Vagina (tissue), 2 donors: ENCODE measurements around the gene OTOS. TPM values are rescaled to one million over a fixed set of nuclear protein-coding genes. Genes with fewer than 3 reads are reported as not detected.

Source experiments
- DNase-seq, 2 donors: peaks; one replicate each; pipeline ENCODE4 v3.0.0-alpha.2; 2017; ENCODE audit errors: extremely low spot score in 2 of 2
- H3K27ac ChIP-seq: fragments of 200-600 bp; sonication (generic); one replicate; pipeline ENCODE4 v1.5.1; 2019
- H3K27me3 ChIP-seq: fragments of 200-600 bp; sonication (generic); one replicate; pipeline ENCODE4 v1.5.1; 2019
- H3K36me3 ChIP-seq, 2 donors: fragments of 200-600 bp; sonication (generic); one replicate each; pipeline ENCODE4 v1.5.1; 2017 to 2019
- H3K4me1 ChIP-seq: fragments of 200-600 bp; sonication (generic); one replicate; pipeline ENCODE4 v1.5.1; 2019
- H3K4me3 ChIP-seq, 2 donors: fragments of 200-600 bp; sonication (generic); 1 replicate in 1 of 2; 2 replicates in 1 of 2; pipeline ENCODE4 v1.5.1; 2016 to 2019
- H3K9me3 ChIP-seq: fragments of 200-600 bp; sonication (generic); one replicate; pipeline ENCODE4 v1.5.1; 2019
- POLR2A ChIP-seq, 2 donors: fragments of 450-650 bp; IDR thresholded peaks; one replicate each; pipeline ENCODE4 v1.6.1; 2017; ENCODE audit warnings: antibody characterized with exemption in 2 of 2, mild to moderate bottlenecking in 2 of 2, moderate library complexity in 2 of 2
- POLR2AphosphoS5 ChIP-seq, 2 donors: sonication (generic); formaldehyde crosslinking; IDR thresholded peaks; one replicate each; pipeline ENCODE4 v1.9.0; 2017; ENCODE audit warnings: antibody characterized with exemption in 2 of 2, mild to moderate bottlenecking in 2 of 2, low read depth in 1 of 2; ENCODE audit not compliant: insufficient read depth in 1 of 2
- intact Hi-C: fragments of 100-400 bp; cut with DNase I; formaldehyde crosslinking; loops from one replicate; pipeline ENCODE4 v1.15.1; 2023
- total RNA-seq: library from RNA; depleted of rRNA; stranded (reverse); fragments of >200 nt; gene quantifications from one replicate; pipeline ENCODE4 v1.2.3, GENCODE V29; 2016
- TF ChIP-seq, protein P1 (sequence below), 3 experiments: fragments of 450-650 bp in 2 of 3; fragments of 200-600 bp in 1 of 3; sonication (generic) in 1 of 3; IDR thresholded peaks; one replicate each; pipeline ENCODE4 v1.5.1; 2017 to 2019; ENCODE audit warnings: antibody characterized with exemption in 3 of 3, mild to moderate bottlenecking in 2 of 3, moderate library complexity in 2 of 3

The OTOS gene
- not detected for total RNA-seq

DNA sequence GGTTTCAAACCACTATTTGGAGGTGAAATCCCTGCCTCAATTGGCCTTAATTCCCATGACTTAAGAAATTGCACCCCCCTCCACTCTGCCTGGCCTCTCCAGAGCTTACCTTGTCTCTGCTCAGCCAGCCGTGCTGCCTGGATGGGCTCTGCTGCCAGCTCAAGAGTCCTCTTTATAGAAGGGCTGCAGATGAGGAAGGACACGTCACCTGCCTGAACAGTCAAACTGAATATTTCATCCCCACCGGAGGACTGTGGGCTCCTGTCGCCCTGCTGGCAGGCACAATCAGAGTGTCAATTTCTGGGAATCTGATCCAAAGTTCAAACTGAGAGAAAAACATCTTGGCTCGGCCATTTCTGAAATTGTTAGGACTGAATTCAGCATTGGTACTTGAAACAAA, at the start of gene OTOS:
Gene OTOS (minus strand): TSS at position 148 of the 400 bp plus-strand sequence. CDS start 332 bp downstream, outside the sequence.
- no peaks in the 10 kb centered on the region for H3K9me3 ChIP-seq

DNA sequence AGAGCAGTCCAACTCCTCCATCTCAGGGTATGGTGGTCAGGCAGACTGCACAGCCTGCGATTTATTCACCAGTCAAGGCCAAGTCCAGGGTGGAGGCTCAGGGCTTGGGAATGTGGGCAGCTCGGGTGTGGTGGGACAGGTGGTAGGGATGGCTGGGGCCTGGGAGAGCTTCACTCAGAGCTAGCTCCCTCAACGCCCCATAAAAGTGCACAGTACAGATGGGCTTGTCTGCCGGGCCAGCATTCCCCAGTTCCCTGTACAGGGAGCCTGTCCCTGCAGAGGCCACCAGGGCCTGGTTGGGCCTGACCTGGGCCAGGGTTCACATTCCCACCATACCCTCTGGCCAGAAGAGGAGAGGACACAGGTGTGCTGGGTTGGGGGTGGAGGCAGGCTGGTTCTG, 49.2 kb upstream of the OTOS start:
- H3K36me3 ChIP-seq, result no peaks in the 10 kb centered on the region
- H3K4me1 ChIP-seq, result no peaks in the 10 kb centered on the region
- intact Hi-C loops, result no loop called here
- H3K27ac ChIP-seq, result no peak overlapping the region
- TF ChIP-seq POLR2AphosphoS5 (IDR thresholded peaks at IDR 0.05; ENCODE audit: insufficient read depth in 1 of 2, low read depth in 1 of 2), result no peak
- TF ChIP-seq POLR2A (IDR thresholded peaks at IDR 0.05), result no peak
- TF ChIP-seq, protein P1, sequence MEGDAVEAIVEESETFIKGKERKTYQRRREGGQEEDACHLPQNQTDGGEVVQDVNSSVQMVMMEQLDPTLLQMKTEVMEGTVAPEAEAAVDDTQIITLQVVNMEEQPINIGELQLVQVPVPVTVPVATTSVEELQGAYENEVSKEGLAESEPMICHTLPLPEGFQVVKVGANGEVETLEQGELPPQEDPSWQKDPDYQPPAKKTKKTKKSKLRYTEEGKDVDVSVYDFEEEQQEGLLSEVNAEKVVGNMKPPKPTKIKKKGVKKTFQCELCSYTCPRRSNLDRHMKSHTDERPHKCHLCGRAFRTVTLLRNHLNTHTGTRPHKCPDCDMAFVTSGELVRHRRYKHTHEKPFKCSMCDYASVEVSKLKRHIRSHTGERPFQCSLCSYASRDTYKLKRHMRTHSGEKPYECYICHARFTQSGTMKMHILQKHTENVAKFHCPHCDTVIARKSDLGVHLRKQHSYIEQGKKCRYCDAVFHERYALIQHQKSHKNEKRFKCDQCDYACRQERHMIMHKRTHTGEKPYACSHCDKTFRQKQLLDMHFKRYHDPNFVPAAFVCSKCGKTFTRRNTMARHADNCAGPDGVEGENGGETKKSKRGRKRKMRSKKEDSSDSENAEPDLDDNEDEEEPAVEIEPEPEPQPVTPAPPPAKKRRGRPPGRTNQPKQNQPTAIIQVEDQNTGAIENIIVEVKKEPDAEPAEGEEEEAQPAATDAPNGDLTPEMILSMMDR (IDR thresholded peaks at IDR 0.05), result no peak
- no peaks in the 10 kb centered on the region for H3K9me3 ChIP-seq
- no peak for DNase-seq
- no peak overlapping the region for H3K4me3 ChIP-seq
- no peaks in the 10 kb centered on the region for H3K27me3 ChIP-seq

More for the DNA sequence above, at the start of gene OTOS:
- H3K4me1 ChIP-seq, result peaks cover 2% of the 10 kb centered on the region
- H3K27me3 ChIP-seq, result no peaks in the 10 kb centered on the region
- TF ChIP-seq, protein P1 (IDR thresholded peaks at IDR 0.05), result no peak
- TF ChIP-seq POLR2AphosphoS5 (IDR thresholded peaks at IDR 0.05; ENCODE audit: insufficient read depth in 1 of 2, low read depth in 1 of 2) (no peak), POLR2A (IDR thresholded peaks at IDR 0.05) (no peak)
- intact Hi-C loops, result loop anchor here (5.0 kb wide), 1 partner anchor 277 kb away; no protein-coding TSS in a partner anchor
- no peak for DNase-seq
- H3K27ac ChIP-seq, result no peak within 1 kb of the TSS
- no peak within 1 kb of the TSS for H3K4me3 ChIP-seq
- no peaks in the 10 kb centered on the region for H3K36me3 ChIP-seq

DNA sequence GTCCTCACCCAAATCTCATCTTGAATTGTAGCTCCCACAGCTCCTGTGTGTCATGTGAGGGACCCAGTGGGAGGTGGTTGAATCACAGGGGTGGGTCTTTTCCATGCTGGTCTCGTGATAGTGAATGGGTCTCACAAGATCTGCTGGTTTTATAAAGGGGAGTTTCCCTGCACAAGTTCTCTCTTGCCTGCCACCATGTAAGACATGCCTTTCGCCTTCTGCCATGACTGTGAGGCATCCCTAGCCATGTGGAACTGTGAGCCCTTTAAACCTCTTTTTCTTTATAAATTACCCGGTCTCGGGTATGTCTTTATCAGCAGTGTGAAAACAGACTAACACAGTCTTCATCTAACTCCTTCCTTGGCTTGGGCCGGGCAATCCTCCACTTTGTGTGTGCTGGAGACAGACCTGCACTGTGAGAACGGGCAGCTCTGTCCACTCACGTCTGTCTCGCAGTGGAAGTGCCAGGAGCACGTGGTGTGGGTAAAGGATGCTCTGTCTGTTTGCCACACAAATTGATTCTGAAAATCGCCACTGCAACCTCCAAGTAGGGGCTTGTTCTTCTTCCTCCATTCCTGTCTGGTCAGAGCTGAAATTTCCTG, 47.6 kb upstream of the OTOS start:
- no peak overlapping the region for H3K27ac ChIP-seq
- no peak for DNase-seq
- no peaks in the 10 kb centered on the region for H3K27me3 ChIP-seq
- H3K36me3 ChIP-seq, result no peaks in the 10 kb centered on the region
- intact Hi-C loops, result no loop called here
- no peaks in the 10 kb centered on the region for H3K9me3 ChIP-seq
- TF ChIP-seq POLR2AphosphoS5 (IDR thresholded peaks at IDR 0.05; ENCODE audit: insufficient read depth in 1 of 2, low read depth in 1 of 2) (no peak), POLR2A (IDR thresholded peaks at IDR 0.05) (no peak)
- TF ChIP-seq, protein P1 (IDR thresholded peaks at IDR 0.05), result no peak
- H3K4me1 ChIP-seq, result no peaks in the 10 kb centered on the region
- no peak overlapping the region for H3K4me3 ChIP-seq

DNA sequence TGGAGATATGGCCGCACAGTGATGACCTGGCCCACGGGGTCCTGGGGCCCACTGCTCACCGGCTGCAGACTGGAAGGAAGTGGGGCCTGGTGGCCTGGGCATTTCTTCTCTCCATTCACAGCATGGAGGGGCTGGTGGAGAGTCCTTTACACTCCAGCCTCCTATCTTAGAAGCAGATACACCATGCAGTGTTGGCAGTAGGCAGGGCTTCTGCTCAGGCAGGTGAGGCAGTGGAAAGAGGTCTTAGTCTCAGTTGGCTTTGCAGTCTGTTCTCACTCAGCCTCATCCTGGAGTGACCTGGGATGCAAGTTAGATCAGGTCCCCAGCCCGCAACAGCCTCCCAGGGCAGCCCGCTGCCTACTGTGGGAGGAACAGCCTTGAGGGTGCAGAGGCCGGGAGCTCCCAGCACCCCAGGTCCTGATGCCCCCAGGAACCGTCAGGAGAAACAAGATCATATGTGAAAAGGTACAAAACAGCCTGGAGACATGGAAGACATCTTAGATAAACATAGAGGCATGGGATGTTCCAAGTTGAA, 45.8 kb upstream of the OTOS start:
- DNase-seq, result no peak
- Histone ChIP-seq H3K36me3 (no peaks in the 10 kb centered on the region), H3K27ac (no peak overlapping the region), H3K4me3 (no peak overlapping the region), H3K9me3 (no peaks in the 10 kb centered on the region), H3K4me1 (no peaks in the 10 kb centered on the region), H3K27me3 (no peaks in the 10 kb centered on the region)
- intact Hi-C loops, result no loop called here
- no peak for TF ChIP-seq POLR2AphosphoS5 (IDR thresholded peaks at IDR 0.05; ENCODE audit: insufficient read depth in 1 of 2, low read depth in 1 of 2)
- TF ChIP-seq POLR2A (IDR thresholded peaks at IDR 0.05), result no peak
- TF ChIP-seq, protein P1 (IDR thresholded peaks at IDR 0.05), result no peak

DNA sequence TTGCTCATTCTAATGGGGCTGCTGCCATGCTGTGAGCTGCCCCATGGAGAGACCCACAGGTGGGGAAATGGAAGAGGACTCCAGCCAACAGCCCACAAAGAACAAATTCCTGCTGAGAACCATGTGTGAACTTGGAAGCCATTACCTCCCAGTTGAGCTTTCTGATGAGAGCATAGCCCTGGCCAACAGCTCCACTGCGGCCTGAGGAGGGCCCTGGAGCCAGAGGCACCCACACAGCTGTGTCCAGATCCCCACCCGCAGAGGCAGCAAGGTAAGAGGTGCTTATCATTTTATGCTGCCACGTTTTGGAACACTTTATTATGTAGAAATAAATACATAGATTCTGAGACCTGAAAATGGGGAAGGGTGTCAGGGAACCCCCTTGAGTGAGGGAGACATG, 44.2 kb upstream of the OTOS start:
- H3K36me3 ChIP-seq, result no peaks in the 10 kb centered on the region
- TF ChIP-seq, protein P1 (IDR thresholded peaks at IDR 0.05), result no peak
- no peak for TF ChIP-seq POLR2AphosphoS5 (IDR thresholded peaks at IDR 0.05; ENCODE audit: insufficient read depth in 1 of 2, low read depth in 1 of 2)
- no peak for TF ChIP-seq POLR2A (IDR thresholded peaks at IDR 0.05)
- H3K4me1 ChIP-seq, result no peaks in the 10 kb centered on the region
- DNase-seq, result no peak
- intact Hi-C loops, result no loop called here
- H3K27ac ChIP-seq, result no peak overlapping the region
- H3K4me3 ChIP-seq, result no peak overlapping the region
- no peaks in the 10 kb centered on the region for H3K27me3 ChIP-seq
- H3K9me3 ChIP-seq, result no peaks in the 10 kb centered on the region
